PFSK-1 (cell line): Measurements from ENCODE around the gene TGFB2.

Experiments
- FOXP2 ChIP-seq: optimal IDR thresholded peaks from 2 replicates; pipeline ENCODE3; 2011; ENCODE audit warnings: borderline replicate concordance, control low read depth, inconsistent platforms; ENCODE audit not compliant: insufficient read depth; ENCODE audit errors: extremely low read length, extremely low read depth
- POLR2AphosphoS5 ChIP-seq: IDR thresholded peaks from 2 replicates; pipeline ENCODE4 v1.6.1; 2012; ENCODE audit warnings: low read depth, mild to moderate bottlenecking, control low read depth, low read length, moderate library complexity

DNA sequence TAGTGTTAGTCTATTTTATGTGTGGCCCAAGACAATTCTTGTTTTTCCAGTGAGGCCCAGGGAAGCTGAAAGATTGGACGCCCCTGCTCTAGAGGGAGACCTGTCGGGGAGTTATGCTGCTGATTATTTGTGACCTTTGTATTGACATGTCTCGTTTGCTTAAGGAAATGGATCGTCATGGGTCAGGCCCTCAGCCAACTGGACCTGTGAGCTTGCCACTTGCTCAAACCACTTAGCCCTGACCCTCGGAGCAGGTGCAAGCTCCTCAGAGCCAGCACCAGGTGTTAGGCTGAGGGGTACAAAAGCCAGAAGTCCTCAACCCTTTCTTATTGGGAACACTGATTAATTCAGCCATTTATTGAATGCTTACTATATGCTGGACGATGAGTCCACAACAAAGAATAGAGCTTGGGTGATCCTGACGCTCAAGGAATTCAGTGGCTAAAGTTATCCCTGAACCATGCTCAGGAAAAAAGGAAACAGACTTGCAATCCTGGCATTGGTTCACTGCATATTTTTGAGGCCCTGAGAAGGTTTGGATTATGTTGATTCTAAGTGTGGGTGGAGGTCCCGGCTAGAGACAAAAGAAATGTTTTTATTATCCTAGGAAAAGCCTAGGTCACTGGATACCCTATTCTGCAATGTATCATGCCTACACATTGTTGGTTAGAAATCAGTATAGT, 19.0 kb downstream of the TGFB2 start:
- TF ChIP-seq FOXP2 (no peak), POLR2AphosphoS5 (no peak)
